Activated T-helper 1 cell treated with anti-CD3 and anti-CD28 coated beads, Interleukin-12 subunit alpha, Interleukin-12 subunit beta, Interleukin-2, Interleukin-4 antibody, amounts not matched to agents 30 ng/mL and 10 ng/mL and 1 ng/mL, durations not matched to agents 14 hours and 24 hours and 36 hours (primary cell): ENCODE data around the gene C17orf67. TPM values are rescaled to one million over a fixed set of nuclear protein-coding genes. Genes with fewer than 3 reads are reported as not detected.
"Not testable (repeated sequence)": the region's sequence is repeated elsewhere in the genome, so short reads cannot be mapped to it uniquely, and the experiment has no call there.

Source experiments
- DNase-seq: peaks from one replicate; pipeline ENCODE4 v3.0.0; 2021; ENCODE audit warnings: low spot score
- H3K27ac Mint-ChIP-seq: one replicate; pipeline ENCODE4 v1.8.0; 2021; ENCODE audit warnings: mild to moderate bottlenecking, mixed read lengths
- H3K27me3 Mint-ChIP-seq: one replicate; pipeline ENCODE4 v1.8.0; 2022; ENCODE audit warnings: mild to moderate bottlenecking, moderate library complexity, mixed read lengths; ENCODE audit not compliant: insufficient read depth
- H3K36me3 Mint-ChIP-seq: one replicate; pipeline ENCODE4 v1.8.0; 2021; ENCODE audit warnings: low read depth, mixed read lengths
- H3K4me1 Mint-ChIP-seq: one replicate; pipeline ENCODE4 v1.8.0; 2021; ENCODE audit warnings: low read depth, mixed read lengths
- H3K4me3 Mint-ChIP-seq: one replicate; pipeline ENCODE4 v1.8.0; 2021; ENCODE audit warnings: mild to moderate bottlenecking, moderate library complexity, mixed read lengths
- H3K9me3 Mint-ChIP-seq: one replicate; pipeline ENCODE4 v1.8.0; 2021; ENCODE audit warnings: mixed read lengths
- intact Hi-C: fragments of 100-400 bp; cut with micrococcal nuclease; formaldehyde crosslinking; loops from one replicate; pipeline ENCODE4 v1.15.1; 2024
- total RNA-seq: library from RNA; stranded (reverse); gene quantifications from 2 replicates; pipeline ENCODE4 v1.2.3, GENCODE V29; 2022

C17orf67 gene
- total RNA-seq, 1 donor from 2014 or later = 3.1 TPM

- Mint-ChIP-seq H3K27ac (no peak overlapping the region), H3K36me3 (no peaks in the 10 kb centered on the region), H3K9me3 (no peaks in the 10 kb centered on the region), H3K27me3 (no peaks in the 10 kb centered on the region), H3K4me1 (peaks cover 22% of the 10 kb centered on the region), H3K4me3 (no peak overlapping the region)
- DNase-seq = no peak
- intact Hi-C loops = no loop called here
Observed at GRCh38 chr17:56777859-56778258, 55.9 kb downstream of the C17orf67 start.

- Mint-ChIP-seq H3K27ac (no peak overlapping the region), H3K36me3 (no peaks in the 10 kb centered on the region)
- intact Hi-C loops = no loop called here
Observed at GRCh38 chr17:56774650-56775049, 59.1 kb downstream of the C17orf67 start.

DNA sequence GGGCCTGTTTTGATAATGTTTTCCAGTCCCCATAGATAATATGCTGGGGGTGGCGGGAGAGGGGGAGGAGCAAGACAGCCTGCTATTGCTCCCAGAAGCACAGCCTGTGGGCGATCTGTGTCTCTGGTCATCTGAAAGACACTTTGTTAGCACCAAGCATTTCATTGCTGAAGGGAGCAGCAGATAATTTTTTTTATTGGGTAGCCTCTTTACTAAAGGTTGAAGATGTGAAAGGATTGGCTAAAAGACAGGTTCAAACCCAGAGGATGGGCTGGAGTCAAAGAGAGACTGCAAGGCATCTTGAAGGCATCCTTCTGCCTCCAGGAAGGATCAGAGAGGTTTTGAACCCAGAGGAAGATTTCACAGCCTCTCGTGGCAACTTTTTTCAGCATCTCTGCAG, 60.6 kb downstream of the C17orf67 start:
- no peak for DNase-seq
- Mint-ChIP-seq H3K4me3 (no peak overlapping the region), H3K4me1 (no peaks in the 10 kb centered on the region), H3K9me3 (no peaks in the 10 kb centered on the region), H3K27ac (no peak overlapping the region), H3K36me3 (no peaks in the 10 kb centered on the region), H3K27me3 (no peaks in the 10 kb centered on the region)
- intact Hi-C loops = no loop called here

More at GRCh38 chr17:56774650-56775049, 59.1 kb downstream of the C17orf67 start:
- H3K9me3 Mint-ChIP-seq = no peaks in the 10 kb centered on the region
- H3K4me3 Mint-ChIP-seq = no peak overlapping the region
- H3K27me3 Mint-ChIP-seq = no peaks in the 10 kb centered on the region
- no peak for DNase-seq
- H3K4me1 Mint-ChIP-seq = peaks cover 10% of the 10 kb centered on the region

- Mint-ChIP-seq H3K36me3 (no peaks in the 10 kb centered on the region), H3K4me1 (no peaks in the 10 kb centered on the region), H3K27ac (no peak overlapping the region), H3K27me3 (no peaks in the 10 kb centered on the region), H3K4me3 (no peak overlapping the region), H3K9me3 (no peaks in the 10 kb centered on the region)
- intact Hi-C loops = loop anchor here (1.0 kb wide), 1 partner anchor 35 kb away; no protein-coding TSS in a partner anchor
- DNase-seq = no peak
Observed at GRCh38 chr17:56772442-56772841, 61.3 kb downstream of the C17orf67 start.

DNA sequence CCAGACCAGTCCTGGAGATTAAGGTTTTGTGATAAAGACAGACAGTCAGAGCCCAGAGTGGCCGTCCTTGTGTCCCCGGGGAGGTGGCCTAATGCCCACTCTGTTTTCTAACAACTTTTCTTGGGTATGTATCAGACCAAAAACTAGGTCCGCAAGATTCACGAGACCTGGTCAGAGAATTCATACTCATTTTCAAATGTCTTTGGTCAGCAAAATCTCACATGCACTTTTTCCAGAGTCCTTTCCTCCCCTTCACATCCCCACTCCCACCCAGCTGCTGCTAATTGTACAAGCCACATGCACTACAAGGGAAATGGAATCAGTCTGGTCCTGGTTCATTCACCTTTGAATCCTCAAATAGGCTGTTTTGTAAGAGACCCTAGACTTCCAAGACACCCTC, 61.7 kb downstream of the C17orf67 start:
- intact Hi-C loops = loop anchor here (1.0 kb wide), 1 partner anchor 35 kb away; no protein-coding TSS in a partner anchor
- Mint-ChIP-seq H3K4me3 (no peak overlapping the region), H3K27me3 (no peaks in the 10 kb centered on the region), H3K36me3 (no peaks in the 10 kb centered on the region), H3K27ac (no peak overlapping the region), H3K4me1 (no peaks in the 10 kb centered on the region), H3K9me3 (no peaks in the 10 kb centered on the region)
- no peak for DNase-seq

DNA sequence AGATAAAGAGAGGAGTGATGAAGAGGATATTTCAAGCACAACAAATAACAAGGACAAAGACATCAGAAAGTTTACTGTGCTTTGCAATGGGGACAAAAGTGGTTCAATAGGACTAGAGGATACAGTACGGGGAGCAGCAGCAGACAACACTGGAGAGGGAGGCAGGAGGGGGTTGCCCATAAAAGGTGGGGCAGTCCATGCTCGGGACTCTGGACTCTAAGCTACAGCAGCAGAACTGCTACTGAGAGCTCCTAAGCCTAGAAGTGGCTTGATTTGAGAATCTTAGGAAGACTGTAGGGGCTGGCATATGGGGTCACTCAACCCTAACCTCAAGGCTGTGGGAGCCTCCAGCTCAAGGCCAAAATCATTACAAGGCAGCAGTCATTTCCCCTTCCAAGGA, 62.2 kb downstream of the C17orf67 start:
- no peaks in the 10 kb centered on the region for H3K36me3 Mint-ChIP-seq

DNA sequence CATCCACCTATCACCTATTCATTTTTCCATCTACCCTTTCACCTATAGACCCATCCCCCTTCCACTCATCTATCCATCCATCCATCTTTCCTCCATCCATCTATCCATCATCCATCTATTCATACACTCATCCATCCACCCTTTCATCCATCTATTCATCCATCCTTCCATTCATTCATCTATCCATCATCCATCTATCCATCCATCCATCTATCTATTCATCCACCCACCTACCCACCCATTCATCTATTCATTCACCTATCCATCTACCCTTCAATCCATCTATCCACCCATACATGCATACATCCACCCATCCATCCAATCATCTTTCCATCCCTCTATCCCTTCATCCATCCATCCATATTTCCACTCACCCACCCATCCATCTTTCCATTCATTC, 63.3 kb downstream of the C17orf67 start:
- intact Hi-C loops = no loop called here
- Mint-ChIP-seq H3K27ac (no peak overlapping the region), H3K4me3 (no peak overlapping the region), H3K9me3 (no peaks in the 10 kb centered on the region), H3K27me3 (peaks cover 4% of the 10 kb centered on the region), H3K4me1 (no peaks in the 10 kb centered on the region), H3K36me3 (no peaks in the 10 kb centered on the region)
- DNase-seq = no peak

More for the DNA sequence above, 62.2 kb downstream of the C17orf67 start:
- DNase-seq = no peak
- intact Hi-C loops = no loop called here
- Mint-ChIP-seq H3K27me3 (no peaks in the 10 kb centered on the region), H3K27ac (no peak overlapping the region), H3K4me1 (no peaks in the 10 kb centered on the region), H3K9me3 (no peaks in the 10 kb centered on the region), H3K4me3 (no peak overlapping the region)

- intact Hi-C loops = no loop called here
- H3K27me3 Mint-ChIP-seq = peaks cover 6% of the 10 kb centered on the region
- no peak for DNase-seq
- no peak overlapping the region for H3K4me3 Mint-ChIP-seq
- H3K4me1 Mint-ChIP-seq = peaks cover 11% of the 10 kb centered on the region
- no peak overlapping the region for H3K27ac Mint-ChIP-seq
- H3K36me3 Mint-ChIP-seq = no peaks in the 10 kb centered on the region
- no peaks in the 10 kb centered on the region for H3K9me3 Mint-ChIP-seq
Observed at GRCh38 chr17:56765449-56765848, 68.3 kb downstream of the C17orf67 start.

DNA sequence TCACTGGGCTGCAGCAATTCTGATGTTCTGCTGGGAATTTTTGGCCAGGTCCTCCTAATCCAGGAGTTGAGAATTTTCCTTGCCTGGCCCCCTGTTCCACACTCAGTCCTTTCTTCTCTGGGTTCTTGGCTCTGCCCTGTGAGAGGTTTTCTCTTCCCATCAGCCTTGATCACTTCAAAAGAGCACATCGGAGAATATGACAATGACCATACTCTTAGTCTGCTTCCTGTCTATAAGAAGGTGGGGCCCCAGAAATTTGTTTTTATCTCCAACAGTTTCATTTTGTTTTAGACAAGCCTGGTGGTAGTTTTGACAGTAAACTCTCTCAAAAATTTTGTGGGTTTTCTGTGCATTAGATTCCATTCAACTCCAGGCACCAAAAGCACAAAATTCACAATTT, 70.7 kb downstream of the C17orf67 start:
- Mint-ChIP-seq H3K27me3 (peaks cover 6% of the 10 kb centered on the region), H3K36me3 (no peaks in the 10 kb centered on the region), H3K4me1 (peaks cover 11% of the 10 kb centered on the region), H3K4me3 (no peak overlapping the region), H3K9me3 (no peaks in the 10 kb centered on the region), H3K27ac (no peak overlapping the region)
- DNase-seq = no peak
- intact Hi-C loops = loop anchor here (2.0 kb wide), 1 partner anchor 18 kb away; no protein-coding TSS in a partner anchor

- Mint-ChIP-seq H3K4me3 (no peak overlapping the region), H3K27ac (no peak overlapping the region), H3K27me3 (peaks cover 9% of the 10 kb centered on the region), H3K9me3 (no peaks in the 10 kb centered on the region), H3K36me3 (no peaks in the 10 kb centered on the region), H3K4me1 (peaks cover 11% of the 10 kb centered on the region)
- no peak for DNase-seq
- intact Hi-C loops = loop anchor here (2.0 kb wide), 1 partner anchor 19 kb away; no protein-coding TSS in a partner anchor
Observed at GRCh38 chr17:56762144-56762543, 71.6 kb downstream of the C17orf67 start.

GRCh38 chr17:56761387-56761786, 72.3 kb downstream of the C17orf67 start:
- no peak overlapping the region for H3K27ac Mint-ChIP-seq

DNA sequence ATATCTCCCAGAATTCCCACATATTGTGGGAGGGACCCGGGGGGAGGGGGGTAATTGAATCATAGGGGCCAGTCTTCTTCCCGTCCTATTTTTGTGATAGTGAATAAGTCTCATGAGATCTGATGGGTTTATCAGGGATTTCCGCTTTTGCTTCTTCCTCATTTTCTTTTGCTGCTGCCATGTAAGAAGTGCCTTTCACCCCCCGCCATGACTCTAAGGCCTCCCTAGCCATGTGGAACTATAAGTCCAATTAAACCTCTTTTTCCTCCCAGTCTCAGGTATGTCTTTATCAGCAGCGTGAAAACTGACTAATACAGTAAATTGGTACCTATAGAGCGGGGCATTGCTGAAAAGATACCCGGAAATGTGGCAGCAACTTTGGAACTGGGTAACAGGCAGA, 76.1 kb downstream of the C17orf67 start:
- H3K4me3 Mint-ChIP-seq, intact Hi-C loops, H3K9me3 Mint-ChIP-seq, DNase-seq, H3K36me3 Mint-ChIP-seq, H3K27me3 Mint-ChIP-seq, H3K27ac Mint-ChIP-seq: not testable (repeated sequence)
- H3K4me1 Mint-ChIP-seq = peaks cover 16% of the 10 kb centered on the region

More at GRCh38 chr17:56761387-56761786, 72.3 kb downstream of the C17orf67 start:
- no peak for DNase-seq
- intact Hi-C loops = no loop called here
- peaks cover 11% of the 10 kb centered on the region for H3K4me1 Mint-ChIP-seq
- H3K36me3 Mint-ChIP-seq = no peaks in the 10 kb centered on the region
- H3K27me3 Mint-ChIP-seq = peaks cover 9% of the 10 kb centered on the region
- H3K4me3 Mint-ChIP-seq = no peak overlapping the region
- H3K9me3 Mint-ChIP-seq = no peaks in the 10 kb centered on the region

- Mint-ChIP-seq H3K27me3 (peaks cover 3% of the 10 kb centered on the region), H3K4me1 (peaks cover 25% of the 10 kb centered on the region), H3K4me3 (no peak overlapping the region), H3K36me3 (no peaks in the 10 kb centered on the region), H3K27ac (no peak overlapping the region), H3K9me3 (no peaks in the 10 kb centered on the region)
- intact Hi-C loops = no loop called here
- no peak for DNase-seq
Observed at GRCh38 chr17:56756536-56756935, 77.2 kb downstream of the C17orf67 start.

DNA sequence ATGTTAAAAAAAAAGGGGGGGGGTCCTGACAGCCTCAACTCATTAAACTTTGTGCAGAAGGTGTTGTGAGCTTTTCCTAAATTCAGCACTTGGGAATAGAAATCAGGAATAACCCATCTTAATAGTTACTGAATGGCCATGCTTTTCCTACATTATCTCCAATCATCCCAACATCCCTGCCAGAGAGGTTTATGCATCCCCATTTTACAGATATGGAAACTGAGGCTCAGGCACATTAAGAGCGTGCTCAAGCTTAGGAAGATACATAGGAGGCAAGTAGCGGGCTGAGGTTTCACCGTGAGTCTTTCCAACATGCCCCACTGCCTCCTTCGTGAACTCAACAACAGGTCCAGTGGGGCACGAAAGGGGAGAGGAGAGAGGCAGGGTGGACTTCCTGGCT, 78.4 kb downstream of the C17orf67 start:
- no peaks in the 10 kb centered on the region for H3K36me3 Mint-ChIP-seq
- H3K9me3 Mint-ChIP-seq = no peaks in the 10 kb centered on the region
- H3K4me1 Mint-ChIP-seq = peaks cover 37% of the 10 kb centered on the region
- H3K27ac Mint-ChIP-seq = no peak overlapping the region
- intact Hi-C loops = no loop called here
- H3K27me3 Mint-ChIP-seq = peaks cover 3% of the 10 kb centered on the region
- H3K4me3 Mint-ChIP-seq = no peak overlapping the region
- DNase-seq = no peak
